Left ventricle myocardium inferior (tissue), 1 donor: ENCODE results near the gene LDB3. TPM values are rescaled to one million over a fixed set of nuclear protein-coding genes. Genes with fewer than 3 reads are reported as not detected.

Source experiments
- DNase-seq: peaks from one replicate; pipeline ENCODE4 v3.0.0-alpha.2; 2020
- H3K27ac ChIP-seq: fragments of 200-600 bp; replicated peaks from 2 replicates; pipeline ENCODE4 v1.8.0; 2021
- H3K27me3 ChIP-seq: fragments of 200-600 bp; 2 replicates; pipeline ENCODE4 v1.8.0; 2021; ENCODE audit warnings: low read depth
- H3K36me3 ChIP-seq: fragments of 200-600 bp; 2 replicates; pipeline ENCODE4 v1.8.0; 2021
- H3K4me1 ChIP-seq: fragments of 200-600 bp; 2 replicates; pipeline ENCODE4 v1.8.0; 2021
- H3K4me3 ChIP-seq: fragments of 200-600 bp; 2 replicates; pipeline ENCODE4 v1.8.0; 2021; ENCODE audit warnings: mild to moderate bottlenecking, moderate library complexity
- H3K9me3 ChIP-seq: fragments of 200-600 bp; replicated peaks from 2 replicates; pipeline ENCODE4 v1.8.0; 2021
- CTCF ChIP-seq: fragments of 200-600 bp; IDR thresholded peaks from 2 replicates; pipeline ENCODE4 v1.8.0; 2021; ENCODE audit warnings: antibody characterized with exemption, mild to moderate bottlenecking, borderline replicate concordance
- intact Hi-C: fragments of 100-400 bp; cut with micrococcal nuclease; formaldehyde crosslinking; loops from one replicate; pipeline ENCODE4 v1.11.0; 2022
- total RNA-seq: library from RNA; stranded (reverse); fragmentation: NEBNext Ultra II Directional; extraction: Animal tissue kit (Norgen Biotek cat#: 25700); gene quantifications from one replicate; pipeline ENCODE4 v1.2.1, GENCODE V29; 2021
- donor health status: DM: no; HTN: yes; CAD: no; lungs with severe emphysema.

The LDB3 gene
- total RNA-seq, 1 donor from 2014 or later, result 1,542 TPM

DNA sequence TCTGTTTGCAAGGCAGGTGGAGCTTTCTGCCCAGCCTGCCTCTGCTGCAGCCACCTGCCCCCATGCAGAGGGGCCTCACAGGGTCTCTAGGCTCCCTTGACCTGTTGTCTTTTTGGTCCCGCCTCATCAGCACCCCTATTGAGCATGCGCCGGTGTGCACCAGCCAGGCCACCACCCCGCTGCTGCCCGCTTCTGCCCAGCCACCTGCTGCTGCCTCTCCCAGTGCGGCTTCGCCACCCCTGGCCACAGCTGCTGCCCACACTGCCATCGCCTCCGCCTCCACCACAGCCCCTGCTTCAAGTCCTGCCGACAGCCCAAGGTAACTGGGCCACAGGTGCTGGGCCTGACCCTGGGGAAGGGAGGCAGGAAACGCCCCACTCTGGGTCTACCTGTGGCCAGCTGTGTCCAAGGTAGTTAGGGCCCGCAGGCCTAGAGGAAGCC lies 38.1 kb downstream of the LDB3 start:
- peak overlapping the region; percentile 65 for H3K27ac ChIP-seq
- DNase-seq, result no peak
- no peak for TF ChIP-seq CTCF
- H3K4me3 ChIP-seq, result no peak overlapping the region
- H3K9me3 ChIP-seq, result no peaks in the 10 kb centered on the region
- intact Hi-C loops, result loop anchor here (10.0 kb wide), 1 partner anchor 198 kb away; no protein-coding TSS in a partner anchor
- H3K27me3 ChIP-seq, result peaks cover 31% of the 10 kb centered on the region
- peaks cover 30% of the 10 kb centered on the region for H3K36me3 ChIP-seq
- H3K4me1 ChIP-seq, result peaks cover 73% of the 10 kb centered on the region

GRCh38 chr10:86706977-86707376 lies 38.7 kb downstream of the LDB3 start:
- TF ChIP-seq CTCF, result no peak
- no peak overlapping the region for H3K4me3 ChIP-seq
- no peaks in the 10 kb centered on the region for H3K9me3 ChIP-seq
- H3K27ac ChIP-seq, result peak overlapping the region; percentile 65
- intact Hi-C loops, result loop anchor here (10.0 kb wide), 1 partner anchor 198 kb away; no protein-coding TSS in a partner anchor
- no peak for DNase-seq
- H3K27me3 ChIP-seq, result peaks cover 31% of the 10 kb centered on the region
- H3K36me3 ChIP-seq, result peaks cover 25% of the 10 kb centered on the region
- H3K4me1 ChIP-seq, result peaks cover 77% of the 10 kb centered on the region

DNA sequence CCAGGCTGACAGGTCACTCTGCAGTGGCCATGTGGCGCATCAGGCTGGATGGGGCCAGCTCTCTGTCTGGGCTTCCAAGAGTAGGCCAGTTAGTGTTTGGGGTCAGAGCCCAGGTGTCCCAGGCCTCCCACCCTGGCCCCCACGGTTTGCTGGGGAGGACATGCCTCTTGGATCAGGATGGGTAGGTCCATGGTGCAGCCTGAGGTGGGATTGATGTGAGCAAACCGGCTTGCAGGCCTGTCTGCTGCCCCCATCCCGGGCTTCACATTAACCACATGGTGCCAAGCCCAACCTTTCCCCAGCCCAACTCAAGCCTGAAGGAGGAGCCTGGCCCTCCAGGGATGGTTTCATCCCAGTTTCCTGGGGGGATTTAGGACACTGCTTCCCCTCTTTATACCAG lies 39.2 kb downstream of the LDB3 start:
- intact Hi-C loops, result loop anchor here (10.0 kb wide), 1 partner anchor 197 kb away; no protein-coding TSS in a partner anchor
- Histone ChIP-seq H3K4me1 (peaks cover 82% of the 10 kb centered on the region), H3K9me3 (no peaks in the 10 kb centered on the region), H3K27me3 (peaks cover 31% of the 10 kb centered on the region), H3K36me3 (peaks cover 20% of the 10 kb centered on the region), H3K27ac (peak overlapping the region; percentile 94), H3K4me3 (no peak overlapping the region)
- no peak for TF ChIP-seq CTCF
- no peak for DNase-seq

DNA sequence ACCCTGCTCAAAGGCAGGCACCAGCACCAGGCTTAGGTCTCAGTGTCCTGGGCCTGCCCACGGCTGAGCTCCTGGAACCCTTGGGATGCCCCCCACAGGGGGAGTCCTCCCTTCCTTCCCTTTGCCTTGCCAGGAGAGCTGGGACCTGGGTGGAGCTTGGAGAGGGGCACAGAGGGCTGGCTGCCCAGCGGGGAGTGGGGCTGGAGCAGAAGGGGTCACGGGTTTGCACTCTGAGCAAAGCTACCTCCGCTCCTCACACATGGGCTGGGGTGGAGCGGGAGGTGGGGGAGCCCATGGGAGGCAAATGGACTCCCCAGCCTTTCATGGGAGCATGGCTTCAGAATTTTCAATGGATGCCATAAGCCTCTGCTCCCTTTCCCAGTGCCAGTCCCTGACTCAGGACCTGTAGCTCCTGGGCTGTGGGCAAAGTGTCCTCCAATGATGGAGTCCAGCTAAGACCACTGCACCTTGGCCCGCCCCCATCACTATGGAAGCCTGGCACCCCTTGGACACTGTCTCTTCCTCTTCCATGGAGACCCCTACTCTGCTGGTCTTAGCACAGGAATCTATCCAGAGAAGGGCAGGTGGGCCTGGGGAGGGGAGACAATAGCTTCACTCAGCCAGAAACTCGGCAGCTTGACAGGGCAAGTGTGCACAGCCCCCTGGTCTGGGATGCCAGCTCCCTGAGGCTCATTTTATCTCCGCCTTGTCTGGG lies 39.9 kb downstream of the LDB3 start:
- H3K4me3 ChIP-seq, result no peak overlapping the region
- H3K27ac ChIP-seq, result peak overlapping the region; percentile 94
- intact Hi-C loops, result loop anchor here (10.0 kb wide), 1 partner anchor 197 kb away; no protein-coding TSS in a partner anchor
- H3K9me3 ChIP-seq, result no peaks in the 10 kb centered on the region
- H3K36me3 ChIP-seq, result peaks cover 19% of the 10 kb centered on the region
- DNase-seq, result no peak
- H3K4me1 ChIP-seq, result peaks cover 86% of the 10 kb centered on the region
- H3K27me3 ChIP-seq, result peaks cover 37% of the 10 kb centered on the region
- no peak for TF ChIP-seq CTCF

DNA sequence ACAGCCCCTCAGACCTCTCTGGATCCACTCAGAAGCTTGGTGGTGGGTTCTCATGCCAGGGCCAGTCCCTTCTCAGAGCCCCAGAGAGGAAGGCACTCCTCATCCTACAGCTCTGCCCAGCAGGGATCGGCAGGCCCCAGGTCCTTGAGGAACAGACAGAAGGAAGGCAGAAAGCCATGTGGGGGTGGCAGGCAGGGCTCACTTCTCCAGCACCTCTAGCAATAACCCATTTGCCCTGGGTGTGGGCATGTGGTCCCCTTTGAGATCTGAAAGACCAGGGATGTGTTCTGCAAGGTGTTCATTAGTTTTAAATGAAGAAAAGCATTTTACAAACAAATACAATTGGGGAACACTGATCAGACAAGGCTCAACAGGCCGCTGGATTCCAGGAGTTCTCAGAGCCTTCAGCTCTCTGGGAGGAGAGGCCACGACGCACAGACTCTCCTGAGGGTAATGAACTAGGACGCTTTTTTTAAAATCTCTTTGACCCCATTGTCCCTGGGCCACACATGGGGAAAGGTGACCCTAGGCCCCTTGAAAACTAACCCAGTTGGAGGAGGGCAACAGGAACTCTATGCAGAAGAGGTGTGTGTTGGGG lies 40.6 kb downstream of the LDB3 start:
- TF ChIP-seq CTCF, result no peak
- peaks cover 86% of the 10 kb centered on the region for H3K4me1 ChIP-seq
- H3K27ac ChIP-seq, result peak overlapping the region; percentile 94
- peaks cover 19% of the 10 kb centered on the region for H3K36me3 ChIP-seq
- H3K4me3 ChIP-seq, result no peak overlapping the region
- H3K27me3 ChIP-seq, result peaks cover 37% of the 10 kb centered on the region
- no peak for DNase-seq
- H3K9me3 ChIP-seq, result no peaks in the 10 kb centered on the region
- intact Hi-C loops, result loop anchor here (10.0 kb wide), 1 partner anchor 196 kb away; no protein-coding TSS in a partner anchor
